CD4-positive, alpha-beta T cell treated with Interleukin-1 beta for 1 hour (primary cell): ENCODE data around the gene ORC3.
A peak's percentile ranks its signal among the peaks of the same experiment; 100 is the strongest.
"Not testable (repeated sequence)": the region's sequence is repeated elsewhere in the genome, so short reads cannot be mapped to it uniquely, and the experiment has no call there.

ENCODE experiments used
- DNase-seq, 2 donors: peaks; one replicate each; pipeline ENCODE4 v3.0.0-alpha.2; 2020 to 2022

ORC3 gene

DNA sequence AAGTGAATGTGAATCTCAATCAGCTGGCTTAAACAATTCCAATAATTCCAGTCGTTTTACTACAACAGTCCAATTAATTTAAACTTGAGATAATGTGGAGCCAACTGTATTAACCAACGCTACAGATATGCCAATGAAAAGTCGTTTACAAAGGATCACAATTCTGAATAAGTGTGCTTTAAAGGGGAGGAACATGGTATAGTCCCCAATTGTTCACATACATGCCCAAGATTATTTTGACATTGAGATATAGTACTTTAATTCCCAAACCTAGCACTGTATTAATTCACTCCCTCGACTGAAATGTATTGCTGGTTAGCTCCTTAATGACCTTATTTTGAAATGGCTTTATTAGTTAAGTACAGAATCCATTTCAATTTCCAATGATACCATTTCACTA lies 109.6 kb downstream of the ORC3 start:
- DNase-seq, result no peak

DNA sequence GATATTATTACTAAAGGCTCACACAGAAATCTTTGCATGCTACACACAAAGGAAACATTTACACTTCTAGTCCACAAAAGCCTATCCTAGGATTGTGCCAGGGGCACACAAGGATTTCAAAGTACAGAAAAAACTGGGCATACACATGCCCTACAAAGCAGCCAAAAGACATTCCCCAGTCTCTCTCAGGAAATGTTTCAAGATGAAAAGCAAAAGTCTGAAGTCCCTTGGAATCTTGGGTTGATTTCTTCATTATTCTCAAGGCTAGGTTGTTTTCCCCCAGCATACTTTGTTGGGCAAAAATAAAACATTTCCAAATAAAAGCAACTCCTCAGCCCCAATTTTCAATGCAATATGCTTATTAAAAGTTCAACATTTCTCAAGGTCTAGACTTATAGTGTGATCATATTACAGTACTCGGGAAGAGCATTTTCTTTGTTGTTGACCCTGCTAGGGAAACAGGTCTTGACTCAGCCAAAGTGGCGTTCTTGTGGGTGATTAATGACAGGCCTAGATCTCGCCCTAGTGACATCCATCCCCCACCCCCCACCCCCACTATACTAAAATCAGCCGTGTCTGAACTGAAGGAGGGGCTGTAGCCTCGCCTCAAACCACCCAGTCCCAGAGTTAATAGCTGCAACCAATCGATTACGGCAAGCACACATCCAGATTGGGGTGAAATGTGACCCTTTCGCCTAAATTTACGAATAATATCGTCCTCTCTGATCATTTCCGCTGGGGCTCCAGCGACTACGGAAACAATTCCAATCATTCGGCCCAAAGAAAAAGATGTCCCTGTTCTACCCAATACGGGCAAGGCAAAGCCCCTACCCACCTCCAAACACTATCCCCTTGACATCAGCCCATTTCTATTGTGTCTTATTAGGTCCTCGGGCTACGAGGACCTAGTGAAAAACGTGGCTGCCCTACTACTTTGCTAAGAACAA lies 110.7 kb downstream of the ORC3 start:
- peak; percentile 56 to 65 for DNase-seq

DNA sequence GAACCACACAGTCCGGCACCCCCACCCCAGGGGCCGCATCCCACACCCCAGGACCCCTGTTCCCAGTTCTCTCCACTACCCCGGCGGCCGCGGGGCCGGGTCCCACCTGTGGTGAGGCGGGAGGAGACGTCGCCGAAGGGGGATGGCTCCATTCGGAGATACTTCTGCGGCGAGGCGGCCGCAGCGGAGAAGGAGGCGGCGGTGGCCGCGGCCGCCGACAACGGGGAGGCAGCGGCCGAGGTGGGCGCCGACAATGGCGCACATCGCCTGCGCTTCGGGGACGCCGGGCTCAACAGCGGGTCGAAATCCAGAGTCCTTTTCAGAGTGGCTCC lies 111.4 kb downstream of the ORC3 start:
- DNase-seq, result no peak

DNA sequence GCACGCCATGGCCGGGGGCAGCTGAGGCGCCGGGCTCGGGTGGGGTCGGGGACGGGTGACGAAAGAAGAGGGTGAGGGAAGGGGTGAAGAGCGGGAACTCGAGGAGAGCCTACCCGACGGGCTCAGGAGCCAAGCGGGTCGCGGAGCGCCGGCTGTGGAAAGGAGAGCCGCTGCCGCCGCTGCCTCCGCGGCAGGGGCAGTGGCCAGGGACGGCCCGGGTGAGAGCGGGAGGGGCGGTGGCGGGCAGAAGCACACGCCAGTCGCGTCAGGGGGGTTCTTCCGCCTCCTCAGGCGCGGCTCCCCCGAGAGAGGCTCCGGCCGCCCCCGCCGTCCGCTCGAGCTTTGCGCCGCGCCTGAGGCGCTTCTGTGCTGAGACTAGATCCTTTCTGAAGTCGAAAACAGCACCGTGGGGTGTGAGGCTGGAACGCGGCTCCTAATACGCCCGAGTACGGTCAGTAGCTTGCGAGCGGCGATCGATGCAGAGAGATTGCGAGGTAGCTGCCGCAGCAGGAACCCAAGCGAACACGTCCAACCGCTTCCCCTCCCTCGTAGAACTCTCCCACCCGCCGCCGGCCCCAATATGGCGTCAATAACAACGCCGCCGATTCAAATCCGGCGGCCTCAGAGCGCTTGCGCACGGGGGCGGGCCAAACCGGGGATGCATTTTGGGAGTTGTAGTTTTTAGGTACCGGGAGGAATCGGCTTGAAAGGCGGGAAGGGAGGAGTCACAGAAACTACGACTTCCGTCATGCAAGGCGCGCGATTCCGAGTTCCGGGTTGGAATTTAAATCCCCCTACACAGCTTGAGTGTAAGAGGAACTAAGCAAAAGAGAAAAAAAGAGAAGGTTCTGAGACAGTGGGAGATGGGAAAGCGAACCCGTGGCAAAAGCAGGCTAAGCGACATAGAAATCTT lies 112.0 kb downstream of the ORC3 start, which contains the start of gene AKIRIN2:
Gene AKIRIN2 (minus strand): TSS at position 558 of the 913 bp plus-strand sequence. CDS start 549 bp downstream, at position 9.
- peak; percentile 98 to 99 for DNase-seq

- DNase-seq, result no peak
Measured at GRCh38 chr6:87702589-87702945, 112.6 kb downstream of the ORC3 start.

DNA sequence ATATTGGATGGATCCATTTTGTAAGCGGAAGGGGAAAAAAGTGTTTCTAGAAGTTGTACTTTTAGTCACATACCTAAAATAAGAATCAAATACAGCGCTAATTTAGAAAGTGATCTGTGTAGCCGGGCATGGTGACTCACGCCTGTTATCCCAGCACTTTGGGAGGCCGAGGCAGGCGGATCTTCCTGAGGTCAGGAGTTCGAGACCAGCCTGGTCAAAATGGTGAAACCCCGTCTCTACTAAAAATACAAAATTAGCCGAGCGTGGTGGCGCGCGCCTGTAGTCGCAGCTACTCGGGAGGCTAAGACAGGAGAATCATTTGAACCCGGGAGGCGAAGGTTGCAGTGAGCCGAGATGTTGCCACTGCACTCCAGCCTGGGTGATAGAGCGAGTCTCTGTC lies 113.1 kb downstream of the ORC3 start:
- not testable (repeated sequence) for DNase-seq

DNA sequence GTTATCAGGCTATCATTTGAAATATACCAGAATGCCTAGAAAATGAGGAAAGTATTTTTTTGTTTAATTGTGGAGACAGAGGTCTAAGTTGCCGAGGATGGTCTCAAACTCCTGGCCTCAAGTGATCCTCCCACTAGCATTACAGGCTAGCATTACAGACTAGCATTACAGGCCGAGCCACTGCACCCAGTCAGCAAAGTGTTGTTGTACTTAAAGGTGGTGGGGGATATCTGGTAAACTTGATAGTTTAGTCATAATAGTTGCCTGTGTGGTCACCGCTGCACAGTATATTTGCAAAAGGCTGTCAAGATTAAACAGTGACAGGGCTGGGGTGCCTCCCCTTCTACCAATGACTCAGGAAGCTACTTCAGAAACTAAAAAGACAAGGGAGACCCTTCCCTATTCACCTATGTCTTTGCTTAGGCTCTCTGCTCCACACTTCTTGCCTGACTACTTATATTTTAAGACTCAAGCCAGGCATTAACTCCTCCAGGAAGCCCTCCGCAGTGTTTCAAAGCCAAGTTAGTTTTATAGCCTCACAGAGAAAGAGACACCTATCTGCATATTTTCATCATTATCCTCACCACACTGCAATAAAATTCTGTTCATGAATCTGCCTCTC lies 115.2 kb downstream of the ORC3 start:
- DNase-seq, result no peak

DNA sequence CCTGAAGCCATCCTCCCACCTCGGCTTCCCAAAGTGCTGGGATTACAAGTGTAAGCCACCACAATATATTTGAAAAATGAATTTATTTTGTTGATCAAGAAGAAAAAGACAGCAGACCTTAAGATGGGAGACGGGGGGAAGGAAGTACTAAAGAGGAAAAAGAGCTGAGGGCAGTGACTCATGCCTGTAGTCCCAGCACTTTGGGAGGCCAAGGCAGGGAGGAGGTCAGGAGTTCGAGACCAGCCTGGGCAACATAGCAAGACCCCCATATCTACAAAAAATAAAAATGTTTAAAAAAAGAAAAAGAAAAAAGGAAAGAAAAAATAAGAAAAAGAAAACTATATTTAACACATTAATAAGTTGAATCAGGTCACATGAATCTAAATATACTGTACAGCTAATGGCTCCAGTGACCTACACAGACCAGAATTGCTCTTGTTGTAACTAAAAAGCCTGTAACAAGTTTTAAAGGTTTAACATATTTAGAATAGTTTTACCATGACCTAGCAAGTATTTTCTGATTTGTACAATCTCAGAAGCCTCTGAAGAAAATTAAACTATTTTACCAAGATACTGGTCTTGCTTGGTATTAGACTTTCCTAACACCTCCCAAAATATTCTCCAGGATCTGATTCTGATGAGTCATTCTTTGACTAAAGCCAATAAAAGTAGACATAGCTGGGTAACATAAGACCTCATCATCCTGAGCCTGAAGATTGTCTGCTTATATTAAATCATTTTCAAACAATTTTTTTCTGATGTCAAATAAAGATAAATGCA lies 116.4 kb downstream of the ORC3 start:
- DNase-seq, result no peak

GRCh38 chr6:87708581-87709427 lies 118.9 kb downstream of the ORC3 start:
- DNase-seq, result not testable (repeated sequence)

GRCh38 chr6:87710090-87710489 lies 120.2 kb downstream of the ORC3 start:
- no peak for DNase-seq

GRCh38 chr6:87712713-87713112 lies 122.8 kb downstream of the ORC3 start:
- not testable (repeated sequence) for DNase-seq

DNA sequence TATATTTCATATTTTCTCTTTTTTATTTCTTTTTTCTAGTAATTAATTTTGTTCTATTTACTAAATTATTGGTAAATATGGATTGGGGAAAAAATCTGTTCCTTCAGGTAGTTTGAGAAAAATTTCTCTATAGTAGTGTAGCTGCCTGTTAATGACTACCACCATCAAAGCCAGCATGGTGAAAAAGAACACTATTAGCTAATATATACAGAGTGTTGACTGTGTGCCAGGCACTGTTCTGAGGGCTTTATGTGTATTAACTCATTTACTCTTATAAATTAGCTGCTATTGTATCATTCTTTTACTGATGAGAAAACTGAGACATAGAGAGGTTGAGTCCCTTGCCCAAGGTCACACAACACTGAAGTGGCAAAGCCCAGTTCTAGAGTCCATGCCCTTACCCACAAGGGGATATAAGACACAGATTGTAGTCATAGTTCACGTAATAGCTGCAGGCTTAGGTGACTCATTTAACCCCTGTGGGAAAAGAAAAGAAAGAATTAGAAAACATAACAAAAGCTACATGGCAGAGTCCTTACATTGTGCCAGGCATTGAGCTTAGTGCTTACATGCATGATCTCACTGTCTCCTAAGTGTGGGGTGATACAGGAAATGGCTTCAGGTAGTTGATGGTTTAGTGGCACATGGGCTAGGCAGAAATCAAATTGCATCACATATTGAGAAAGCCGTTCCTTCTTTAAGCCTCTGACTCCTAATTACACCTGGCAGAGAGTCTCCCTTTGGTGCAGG lies 124.3 kb downstream of the ORC3 start:
- DNase-seq, result no peak
